K562 (cell line): ENCODE data around the gene TBXAS1. TPM values are rescaled to one million over a fixed set of nuclear protein-coding genes. Genes with fewer than 3 reads are reported as not detected.
A peak's percentile ranks its signal among the peaks of the same experiment; 100 is the strongest.

Experiments
- ARID1B ChIP-seq: fragments of 450-650 bp; IDR thresholded peaks from 2 replicates; pipeline ENCODE4 v1.6.1; 2016; ENCODE audit warnings: antibody characterized with exemption, mild to moderate bottlenecking, inconsistent platforms
- BACH1 ChIP-seq: fragments of 200-800 bp; sonication (Bioruptor generic); IDR thresholded peaks from 2 replicates; pipeline ENCODE4 v1.6.1; 2016; ENCODE audit warnings: missing genetic modification characterization, missing compliant biosample characterization
- CUX1 ChIP-seq: fragments of 200-800 bp; sonication (Bioruptor generic); IDR thresholded peaks from 2 replicates; pipeline ENCODE4 v1.6.1; 2016; ENCODE audit warnings: missing genetic modification characterization, missing compliant biosample characterization
- DPF2 ChIP-seq: fragments of 450-650 bp; IDR thresholded peaks from 2 replicates; pipeline ENCODE4 v1.6.1; 2016
- EHMT2 ChIP-seq: fragments of 450-650 bp; IDR thresholded peaks from 2 replicates; pipeline ENCODE4 v1.6.1; 2018; ENCODE audit warnings: antibody characterized with exemption
- ELF4 ChIP-seq: fragments of 450-650 bp; formaldehyde crosslinking; IDR thresholded peaks from 2 replicates; pipeline ENCODE4 v1.4.0; 2022; ENCODE audit warnings: missing genetic modification characterization
- EP300 ChIP-seq: IDR thresholded peaks from 2 replicates; pipeline ENCODE4 v1.6.1; 2012; ENCODE audit warnings: low read length, improper control_type of control experiment
- ETV6 ChIP-seq, 3 experiments: fragments of 150-350 bp in 1 of 3; sonication (generic) in 1 of 3; formaldehyde crosslinking in 1 of 3; IDR thresholded peaks; 2 replicates each; pipeline versions ENCODE4 v1.6.1 to v1.8.0; 2014 to 2022; ENCODE audit warnings: borderline replicate concordance in 2 of 3, low read depth in 2 of 3, antibody characterized with exemption in 1 of 3, low read length in 1 of 3, mild to moderate bottlenecking in 1 of 3, missing genetic modification reagents in 1 of 3
- ID3 ChIP-seq, 2 experiments: fragments of 250-450 bp in 1 of 2; fragments of 450-650 bp in 1 of 2; sonication (Bioruptor Pico) in 1 of 2; IDR thresholded peaks; 2 replicates each; pipeline versions ENCODE4 v1.6.1 to v1.8.0; 2016 to 2021; ENCODE audit warnings: mild to moderate bottlenecking in 2 of 2, moderate library complexity in 2 of 2, missing compliant biosample characterization in 1 of 2, missing genetic modification characterization in 1 of 2
- JUND ChIP-seq, 2 experiments: IDR thresholded peaks; 2 replicates in 1 of 2; 3 replicates in 1 of 2; pipeline ENCODE4 v1.6.1; 2011; ENCODE audit warnings: borderline replicate concordance in 2 of 2, low read depth in 2 of 2, low read length in 2 of 2, improper control_type of control experiment in 1 of 2, missing biosample characterization in 1 of 2, missing genetic modification characterization in 1 of 2, missing genetic modification reagents in 1 of 2
- MYBL2 ChIP-seq, 2 experiments: fragments of 450-650 bp in 1 of 2; sonication (generic) in 1 of 2; formaldehyde crosslinking in 1 of 2; IDR thresholded peaks; 2 replicates each; pipeline versions ENCODE4 v1.6.1 to v1.8.1; 2017 to 2022; ENCODE audit warnings: borderline replicate concordance in 1 of 2, inconsistent platforms in 1 of 2, low read depth in 1 of 2, mild to moderate bottlenecking in 1 of 2, missing genetic modification reagents in 1 of 2, moderate library complexity in 1 of 2
- PHF8 ChIP-seq: fragments of 200-600 bp; sonication (generic); IDR thresholded peaks from 2 replicates; pipeline ENCODE4 v1.6.1; 2012; ENCODE audit warnings: mixed run types, mild to moderate bottlenecking, inconsistent platforms, low read length, moderate library complexity, borderline replicate concordance
- RHOXF2B ChIP-seq: fragments of 250-450 bp; sonication (Bioruptor Pico); conservative IDR thresholded peaks from 2 replicates; pipeline ENCODE4 v1.5.1; 2021
- SMAD4 ChIP-seq: fragments of 250-450 bp; sonication (Bioruptor Pico); conservative IDR thresholded peaks from 2 replicates; pipeline ENCODE4 v1.8.0; 2021; ENCODE audit warnings: inconsistent platforms, mild to moderate bottlenecking, moderate library complexity
- SMARCA4 ChIP-seq: fragments of 450-650 bp; IDR thresholded peaks from 2 replicates; pipeline ENCODE4 v1.6.1; 2016
- ZFP1 ChIP-seq: fragments of 450-650 bp; formaldehyde crosslinking; IDR thresholded peaks from 2 replicates; pipeline ENCODE4 v1.4.0; 2020; ENCODE audit warnings: mild to moderate bottlenecking, mixed read lengths
- ZNF217 ChIP-seq: sonication (generic); formaldehyde crosslinking; IDR thresholded peaks from 2 replicates; pipeline ENCODE4 v1.8.0; 2022; ENCODE audit warnings: mild to moderate bottlenecking, missing genetic modification reagents
- polyA plus RNA-seq, 8 experiments: library from polyadenylated mRNA; depleted of rRNA in 4 of 8; stranded (reverse) in 5 of 8; unstranded in 3 of 8; fragments of >200 nt; fragmentation: Nextera tagmentation in 2 of 8; fragmentation: Illumina TruSeq in 1 of 8; extraction: Ambion mirVana in 2 of 8; extraction: Trizol in 1 of 8; gene quantifications; 2 replicates each; pipeline versions ENCODE4 v1.2.1 to v1.2.3, GENCODE V29; 2011 to 2014; ENCODE audit warnings: inconsistent platforms in 1 of 8, missing spikeins in 1 of 8
- total RNA-seq, 7 experiments: library from RNA; depleted of rRNA in 6 of 7; stranded (reverse); fragments of >200 nt in 6 of 7; fragmentation: Illumina TruSeq in 2 of 7; extraction: Trizol in 2 of 7; gene quantifications; 2 replicates each; pipeline versions ENCODE4 v1.2.1 to v1.2.3, GENCODE V29; 2011 to 2021; ENCODE audit warnings: low replicate concordance in 1 of 7

The TBXAS1 gene
- total and polyA plus RNA-seq, 9 of the 15 experiments (the other 6 are each of a cell fraction or from before 2014, with no cell fraction given), result 1.1 to 8.3 (median 1.9) TPM

GRCh38 chr7:139887992-139888481 is 59.0 kb downstream of the TBXAS1 start (continued):
- TF ChIP-seq PHF8 (no peak), ARID1B (peak; percentile 51), ELF4 (CRISPR knock-in tag) (peak; percentile 80; the same call in 1 of the 2 replicates), BACH1 (peak; percentile 39; the same call in 1 of the 2 replicates), SMARCA4 (peak; percentile 40; the same call in 1 of the 2 replicates), JUND (IDR thresholded peaks at IDR 0.05; ENCODE audit: borderline replicate concordance, low read depth, low read length) (no peak), JUND (tag; IDR thresholded peaks at IDR 0.05; ENCODE audit: borderline replicate concordance, low read depth, low read length) (peak; percentile 36; the same call in 1 of the 3 replicates), ID3 (CRISPR knock-in tag; IDR thresholded peaks at IDR 0.05) (no peak), ID3 (tag; IDR thresholded peaks at IDR 0.05) (0 out of 2 replicates have a peak, but pooled peaks have one; percentile 8), SMAD4 (CRISPR knock-in tag) (peak; percentile 63), MYBL2 (IDR thresholded peaks at IDR 0.05; ENCODE audit: low read depth) (no peak), MYBL2 (CRISPR knock-in tag; IDR thresholded peaks at IDR 0.05; ENCODE audit: borderline replicate concordance) (no peak), CUX1 (CRISPR knock-in tag) (peak; percentile 67; the same call in 1 of the 2 replicates), DPF2 (peak; percentile 63), EP300 (peak; percentile 25; the same call in 1 of the 2 replicates), ZNF217 (no peak), ZFP1 (CRISPR knock-in tag) (no peak), ETV6 (IDR thresholded peaks at IDR 0.05; ENCODE audit: borderline replicate concordance in 1 of 2, low read depth in 2 of 2, low read length in 1 of 2) (peak; percentile 30 to 82; a peak in 3 of 4 replicates), ETV6 (CRISPR knock-in tag; IDR thresholded peaks at IDR 0.05; ENCODE audit: borderline replicate concordance) (no peak), RHOXF2B (CRISPR knock-in tag) (peak; percentile 67; the same call in 1 of the 2 replicates), EHMT2 (peak; percentile 24; the same call in 1 of the 2 replicates)
